ENCODE measurements around the gene ARRDC3.

DNA sequence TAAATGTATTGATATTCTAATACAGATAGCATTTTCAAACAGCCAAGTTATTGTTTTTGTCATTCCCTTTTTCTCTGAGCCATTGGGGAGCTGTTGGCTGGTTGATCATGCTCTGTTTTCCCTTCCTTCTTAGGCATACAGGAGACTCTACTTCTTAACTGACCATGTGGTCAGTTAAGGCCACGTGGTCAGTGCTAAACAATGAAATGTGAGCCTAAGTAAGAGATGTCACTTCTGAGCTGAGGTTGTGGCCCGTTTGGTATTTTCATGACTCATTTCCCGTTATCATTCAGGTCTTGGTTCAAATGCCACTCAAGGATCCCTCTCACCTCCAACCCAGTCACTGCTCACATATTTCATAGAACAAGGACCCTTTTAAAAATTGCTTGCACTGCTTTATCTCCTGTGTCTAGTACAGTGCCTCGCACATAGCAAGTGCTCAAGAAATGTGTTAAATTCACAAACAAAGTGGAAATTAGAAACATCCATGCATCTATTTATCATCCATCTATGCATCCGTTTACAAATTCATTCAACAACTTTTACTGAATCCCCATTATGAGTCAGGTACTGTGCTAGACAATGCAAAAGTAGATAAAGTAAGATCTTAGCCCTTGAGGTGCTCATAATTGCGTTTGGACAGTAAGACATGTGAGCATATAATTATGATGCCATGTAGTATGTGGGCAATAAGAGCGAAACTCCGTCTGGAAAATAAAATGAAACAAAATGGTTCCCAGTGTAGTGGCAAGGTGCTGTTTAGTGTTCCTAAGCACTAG is 50.7 kb downstream of the ARRDC3 start:
- TF ChIP-seq, protein P1, sequence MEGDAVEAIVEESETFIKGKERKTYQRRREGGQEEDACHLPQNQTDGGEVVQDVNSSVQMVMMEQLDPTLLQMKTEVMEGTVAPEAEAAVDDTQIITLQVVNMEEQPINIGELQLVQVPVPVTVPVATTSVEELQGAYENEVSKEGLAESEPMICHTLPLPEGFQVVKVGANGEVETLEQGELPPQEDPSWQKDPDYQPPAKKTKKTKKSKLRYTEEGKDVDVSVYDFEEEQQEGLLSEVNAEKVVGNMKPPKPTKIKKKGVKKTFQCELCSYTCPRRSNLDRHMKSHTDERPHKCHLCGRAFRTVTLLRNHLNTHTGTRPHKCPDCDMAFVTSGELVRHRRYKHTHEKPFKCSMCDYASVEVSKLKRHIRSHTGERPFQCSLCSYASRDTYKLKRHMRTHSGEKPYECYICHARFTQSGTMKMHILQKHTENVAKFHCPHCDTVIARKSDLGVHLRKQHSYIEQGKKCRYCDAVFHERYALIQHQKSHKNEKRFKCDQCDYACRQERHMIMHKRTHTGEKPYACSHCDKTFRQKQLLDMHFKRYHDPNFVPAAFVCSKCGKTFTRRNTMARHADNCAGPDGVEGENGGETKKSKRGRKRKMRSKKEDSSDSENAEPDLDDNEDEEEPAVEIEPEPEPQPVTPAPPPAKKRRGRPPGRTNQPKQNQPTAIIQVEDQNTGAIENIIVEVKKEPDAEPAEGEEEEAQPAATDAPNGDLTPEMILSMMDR (IDR thresholded peaks at IDR 0.05; ENCODE audit: insufficient read depth, low read length) = no peak
- TF ChIP-seq SPI1 (IDR thresholded peaks at IDR 0.05; ENCODE audit: borderline replicate concordance, low read depth) = no peak
- TF ChIP-seq, protein P2, sequence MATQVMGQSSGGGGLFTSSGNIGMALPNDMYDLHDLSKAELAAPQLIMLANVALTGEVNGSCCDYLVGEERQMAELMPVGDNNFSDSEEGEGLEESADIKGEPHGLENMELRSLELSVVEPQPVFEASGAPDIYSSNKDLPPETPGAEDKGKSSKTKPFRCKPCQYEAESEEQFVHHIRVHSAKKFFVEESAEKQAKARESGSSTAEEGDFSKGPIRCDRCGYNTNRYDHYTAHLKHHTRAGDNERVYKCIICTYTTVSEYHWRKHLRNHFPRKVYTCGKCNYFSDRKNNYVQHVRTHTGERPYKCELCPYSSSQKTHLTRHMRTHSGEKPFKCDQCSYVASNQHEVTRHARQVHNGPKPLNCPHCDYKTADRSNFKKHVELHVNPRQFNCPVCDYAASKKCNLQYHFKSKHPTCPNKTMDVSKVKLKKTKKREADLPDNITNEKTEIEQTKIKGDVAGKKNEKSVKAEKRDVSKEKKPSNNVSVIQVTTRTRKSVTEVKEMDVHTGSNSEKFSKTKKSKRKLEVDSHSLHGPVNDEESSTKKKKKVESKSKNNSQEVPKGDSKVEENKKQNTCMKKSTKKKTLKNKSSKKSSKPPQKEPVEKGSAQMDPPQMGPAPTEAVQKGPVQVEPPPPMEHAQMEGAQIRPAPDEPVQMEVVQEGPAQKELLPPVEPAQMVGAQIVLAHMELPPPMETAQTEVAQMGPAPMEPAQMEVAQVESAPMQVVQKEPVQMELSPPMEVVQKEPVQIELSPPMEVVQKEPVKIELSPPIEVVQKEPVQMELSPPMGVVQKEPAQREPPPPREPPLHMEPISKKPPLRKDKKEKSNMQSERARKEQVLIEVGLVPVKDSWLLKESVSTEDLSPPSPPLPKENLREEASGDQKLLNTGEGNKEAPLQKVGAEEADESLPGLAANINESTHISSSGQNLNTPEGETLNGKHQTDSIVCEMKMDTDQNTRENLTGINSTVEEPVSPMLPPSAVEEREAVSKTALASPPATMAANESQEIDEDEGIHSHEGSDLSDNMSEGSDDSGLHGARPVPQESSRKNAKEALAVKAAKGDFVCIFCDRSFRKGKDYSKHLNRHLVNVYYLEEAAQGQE (IDR thresholded peaks at IDR 0.05; ENCODE audit: insufficient replicate concordance, low read depth) = no peak

All from HL-60 (cell line).